Measurements from ENCODE around the gene CUX1. TPM values are rescaled to one million over a fixed set of nuclear protein-coding genes. Genes with fewer than 3 reads are reported as not detected.
"Not testable (repeated sequence)": the region's sequence is repeated elsewhere in the genome, so short reads cannot be mapped to it uniquely, and the experiment has no call there.

Gene CUX1
- total RNA-seq, 1 donor from 2014 or later = 156 TPM

DNA sequence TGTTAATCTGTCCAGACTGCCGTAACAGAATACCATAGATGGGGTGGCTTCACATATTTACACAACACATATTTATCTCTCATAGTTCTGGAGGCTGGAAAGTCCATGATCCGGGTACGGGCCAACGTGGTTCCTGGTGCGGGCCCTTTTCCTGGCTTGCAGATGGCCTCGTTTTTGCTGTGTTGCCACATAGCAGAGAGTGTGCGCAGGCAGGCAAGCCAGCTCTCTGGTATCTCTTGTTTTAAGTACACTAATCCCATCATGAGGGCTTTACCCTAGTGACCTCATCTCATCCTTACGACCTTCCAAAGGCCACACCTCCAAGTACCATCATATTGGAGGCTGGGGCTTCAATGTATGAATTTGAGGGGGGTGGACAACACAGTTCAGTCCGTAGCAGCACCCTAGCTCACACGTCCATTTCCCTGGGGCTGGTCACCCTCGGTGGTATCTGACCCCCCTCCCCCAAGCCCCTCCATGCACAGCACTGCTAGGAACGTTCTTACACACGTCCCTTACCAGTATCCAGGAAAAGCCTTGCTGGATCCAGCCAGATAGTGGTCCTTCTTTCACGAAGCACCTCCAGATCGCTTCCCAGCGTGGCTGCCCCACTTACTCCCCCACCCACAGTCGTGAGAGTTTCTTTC lies 21.5 kb downstream of the CUX1 start:
- ATAC-seq (no peak), DNase-seq (ENCODE audit: low spot score) (no peak)
- intact Hi-C loops (cut with DNase I) = no loop called here

DNA sequence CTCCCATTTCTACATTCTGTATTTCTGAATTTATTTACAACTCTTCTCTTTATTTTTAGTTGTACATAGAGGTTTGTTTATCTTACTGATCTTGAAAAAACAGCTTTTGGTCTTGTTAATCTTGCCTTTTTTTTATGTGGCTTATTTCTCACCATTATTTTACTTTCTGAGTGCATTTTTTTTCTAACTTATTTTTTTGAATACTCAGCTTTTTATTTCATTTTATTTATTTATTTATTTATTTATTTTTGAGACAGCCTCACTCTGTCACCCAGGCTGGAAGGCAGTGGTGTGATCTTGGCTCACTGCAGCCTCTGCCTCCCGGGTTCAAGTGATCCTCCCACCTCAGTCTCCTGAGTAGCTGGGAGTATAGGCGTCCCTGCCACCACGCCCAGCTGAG lies 23.9 kb downstream of the CUX1 start:
- intact Hi-C loops (cut with DNase I) = no loop called here
- DNase-seq (ENCODE audit: low spot score) (no peak), ATAC-seq (no peak)

DNA sequence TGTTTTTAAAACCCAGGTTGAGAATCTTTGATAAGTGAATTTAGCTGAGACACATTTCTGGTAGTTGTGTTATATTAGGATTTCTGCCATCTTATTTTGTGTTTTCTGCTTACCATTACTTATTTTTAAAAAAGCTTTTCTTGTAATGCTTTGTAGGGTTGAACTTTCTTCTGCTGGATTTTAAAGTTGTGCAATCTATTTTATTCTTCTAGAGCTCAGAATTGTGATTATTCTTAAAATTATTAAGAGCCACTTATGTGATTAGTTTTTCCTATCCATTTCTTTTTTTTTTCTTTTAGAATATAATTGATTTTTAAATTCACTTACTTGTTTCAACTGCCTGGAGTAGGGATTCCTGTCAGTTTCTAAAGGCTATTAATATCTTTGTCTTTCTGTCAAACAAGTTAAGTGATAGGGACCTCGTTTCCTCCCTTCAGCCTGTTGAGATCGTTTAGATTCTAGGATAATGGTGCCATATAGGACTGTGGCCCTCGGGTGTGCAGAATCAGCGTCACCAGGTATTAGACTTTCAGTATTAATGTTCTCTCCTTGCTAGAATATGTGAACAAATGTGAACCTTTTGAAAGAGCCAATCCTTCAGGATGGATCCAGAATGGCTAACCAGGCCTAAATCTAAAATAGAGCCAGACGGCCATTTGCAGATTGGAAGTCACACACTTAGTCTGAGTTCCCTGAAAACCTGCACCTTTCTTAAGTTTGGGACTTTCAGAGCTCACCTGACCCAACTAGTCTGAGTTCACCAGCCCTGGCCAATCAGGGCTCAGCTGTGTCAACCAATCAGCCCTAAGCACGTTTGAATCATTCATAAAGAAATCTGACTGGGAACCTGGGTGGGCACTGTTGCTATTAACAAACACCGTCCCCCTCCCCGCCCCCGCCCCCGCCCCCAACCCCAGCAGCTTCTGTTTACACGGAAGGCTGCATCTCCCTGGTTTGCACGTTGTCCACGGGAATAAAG lies 26.2 kb downstream of the CUX1 start:
- ATAC-seq (no peak), DNase-seq (ENCODE audit: low spot score) (no peak)
- intact Hi-C loops (cut with DNase I) = no loop called here

DNA sequence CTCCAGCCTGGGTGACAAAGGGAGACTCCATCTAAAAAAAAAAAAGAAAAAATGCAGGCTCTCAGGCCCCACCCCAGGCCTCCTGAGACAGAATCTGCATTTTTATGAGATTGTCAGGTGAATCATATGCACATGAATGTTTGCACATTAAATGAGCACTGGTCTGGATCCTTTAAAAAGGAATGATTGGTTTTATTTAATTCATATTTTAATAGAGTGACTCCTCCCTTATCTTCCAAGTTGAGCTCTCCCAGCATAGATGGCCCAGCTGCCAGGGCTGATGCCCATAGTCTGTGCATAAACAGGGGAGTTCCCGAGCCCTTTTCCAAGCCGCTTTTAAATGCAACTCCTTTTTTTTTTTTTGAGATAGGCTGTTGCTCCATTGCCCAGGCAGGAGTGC lies 28.5 kb downstream of the CUX1 start:
- no peak for ATAC-seq
- intact Hi-C loops (cut with DNase I) = no loop called here
- no peak for DNase-seq (ENCODE audit: low spot score)

DNA sequence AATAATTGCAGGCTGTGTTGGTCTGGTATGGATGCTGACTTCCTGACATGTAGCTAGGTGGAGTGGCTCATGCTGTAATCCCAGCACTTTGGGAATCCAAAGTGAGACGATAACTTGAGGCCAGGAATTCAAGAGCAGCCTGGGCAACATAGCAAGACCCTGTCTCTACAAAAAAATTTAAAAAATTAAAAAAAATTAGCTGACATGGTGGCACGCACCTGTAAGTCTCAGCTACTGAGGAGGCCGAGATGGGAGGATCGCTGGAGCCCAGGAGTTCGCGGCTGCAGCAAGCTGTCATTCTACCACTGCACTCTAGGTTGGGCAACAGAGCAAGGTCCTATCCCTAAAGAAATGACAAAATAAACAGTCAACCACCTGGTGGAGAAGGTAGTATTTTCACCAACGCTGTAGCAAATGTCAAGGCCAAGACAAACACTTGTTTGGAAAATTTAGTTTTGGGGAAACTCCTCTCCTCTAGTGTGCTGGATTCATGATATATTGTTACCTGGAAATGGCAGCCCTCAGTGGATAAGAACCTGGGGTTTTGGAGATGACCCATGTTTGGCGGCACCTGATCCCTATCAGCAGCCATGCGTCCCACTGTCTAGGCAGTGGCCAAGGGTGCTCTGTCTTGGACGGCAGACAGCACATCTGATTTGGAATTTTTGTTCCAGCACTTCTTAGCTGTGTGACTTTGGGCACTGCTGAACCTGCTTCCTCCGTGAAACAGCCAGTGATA lies 29.5 kb downstream of the CUX1 start:
- DNase-seq (ENCODE audit: low spot score) = no peak
- no peak for ATAC-seq
- intact Hi-C loops (cut with DNase I) = no loop called here

DNA sequence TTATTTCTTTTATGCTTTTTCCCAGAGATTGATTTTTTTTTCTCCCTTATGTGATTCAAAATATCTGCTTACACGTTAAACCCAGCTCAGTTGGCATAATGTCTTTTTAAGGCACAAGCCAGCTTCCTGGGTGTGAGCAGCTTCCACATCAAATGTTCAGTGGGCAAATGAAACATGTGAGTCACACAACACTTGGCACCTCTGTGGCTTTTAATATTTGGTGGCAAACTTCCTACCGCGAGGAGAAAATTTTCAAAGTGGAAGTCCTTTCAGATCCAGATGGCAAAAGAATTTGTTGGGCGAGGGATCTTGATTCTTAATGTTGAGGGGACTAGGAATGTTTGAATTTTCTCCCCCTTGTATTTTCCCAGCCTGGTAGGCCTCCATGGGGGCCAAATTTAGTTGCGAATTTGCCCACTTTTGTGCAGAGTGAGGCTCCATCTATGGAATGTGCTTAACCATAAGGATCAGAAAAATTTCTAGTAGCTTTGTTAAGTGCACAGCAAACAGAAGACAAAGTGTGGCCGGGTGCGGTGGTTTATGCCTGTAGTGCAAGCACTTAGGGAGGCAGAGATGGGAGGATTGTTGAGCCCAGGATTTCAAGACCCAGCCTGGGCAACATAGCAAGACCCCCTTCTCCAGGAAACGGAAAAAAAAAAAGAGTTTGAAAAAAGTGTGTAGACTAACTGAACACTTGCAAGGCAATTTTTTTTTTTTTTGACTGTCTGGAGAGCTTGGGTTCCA lies 31.0 kb downstream of the CUX1 start:
- DNase-seq (ENCODE audit: low spot score) (no peak), ATAC-seq (no peak)
- intact Hi-C loops (cut with DNase I) = no loop called here

DNA sequence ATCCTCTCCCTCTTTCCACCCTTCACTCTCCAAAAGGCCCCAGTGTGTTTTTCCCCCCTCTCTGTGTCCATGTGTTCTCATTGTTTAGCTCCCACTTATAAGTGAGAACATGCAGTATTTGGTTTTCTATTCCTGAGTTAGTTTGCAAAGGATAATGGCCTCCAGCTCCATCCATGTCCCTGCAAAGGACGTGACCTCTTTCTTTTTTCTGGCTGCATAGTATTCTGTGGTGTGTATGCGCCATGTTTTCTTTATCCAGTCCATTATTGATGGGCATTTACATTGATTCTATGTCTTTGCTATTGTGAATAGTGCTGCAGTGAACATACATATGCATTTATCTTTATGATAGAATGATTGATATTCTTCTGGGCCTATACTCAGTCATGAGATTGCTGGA lies 31.9 kb downstream of the CUX1 start:
- intact Hi-C loops (cut with DNase I); DNase-seq (ENCODE audit: low spot score); ATAC-seq: not testable (repeated sequence)

DNA sequence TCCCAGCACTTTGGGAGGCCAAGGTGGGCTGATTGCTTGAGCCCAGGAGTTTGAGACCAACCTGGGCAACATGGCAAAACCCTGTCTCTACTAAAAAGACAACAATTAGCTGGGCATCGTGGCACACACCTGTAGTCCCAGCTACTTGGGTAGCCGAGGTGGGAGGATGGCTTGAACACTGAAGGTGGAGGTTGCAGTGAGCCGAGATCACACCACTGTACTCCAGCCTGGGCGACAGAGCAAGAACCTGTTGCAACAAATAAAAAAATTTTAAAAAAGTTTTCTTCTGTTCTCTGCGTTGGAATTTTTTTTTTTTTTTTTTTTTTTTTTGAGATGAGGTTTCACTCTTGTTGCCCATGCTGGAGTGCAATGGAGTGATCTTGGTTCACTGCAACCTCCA lies 34.9 kb downstream of the CUX1 start:
- intact Hi-C loops (cut with DNase I); DNase-seq (ENCODE audit: low spot score); ATAC-seq: not testable (repeated sequence)

DNA sequence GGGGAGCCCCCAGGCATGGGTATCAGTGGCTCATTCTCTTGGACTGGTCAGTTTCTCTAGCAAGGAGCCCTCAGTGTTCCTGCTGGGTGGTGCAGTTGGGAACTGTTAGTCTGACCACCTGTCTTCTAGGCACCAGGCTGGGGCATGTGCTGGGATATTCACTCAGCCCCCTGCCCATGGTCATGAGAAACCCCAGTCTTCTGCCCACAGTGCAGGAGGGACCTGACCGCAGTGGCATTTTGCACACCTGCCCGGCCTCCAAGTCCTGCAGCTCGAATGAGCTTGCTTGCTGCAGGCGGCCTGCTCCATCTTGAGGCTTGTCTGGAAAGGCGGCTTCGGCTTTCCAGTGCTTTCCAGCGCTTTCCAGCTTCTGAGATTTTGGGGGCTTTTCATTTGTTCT lies 36.3 kb downstream of the CUX1 start:
- no peak for DNase-seq (ENCODE audit: low spot score)
- ATAC-seq = no peak
- intact Hi-C loops (cut with DNase I) = no loop called here

DNA sequence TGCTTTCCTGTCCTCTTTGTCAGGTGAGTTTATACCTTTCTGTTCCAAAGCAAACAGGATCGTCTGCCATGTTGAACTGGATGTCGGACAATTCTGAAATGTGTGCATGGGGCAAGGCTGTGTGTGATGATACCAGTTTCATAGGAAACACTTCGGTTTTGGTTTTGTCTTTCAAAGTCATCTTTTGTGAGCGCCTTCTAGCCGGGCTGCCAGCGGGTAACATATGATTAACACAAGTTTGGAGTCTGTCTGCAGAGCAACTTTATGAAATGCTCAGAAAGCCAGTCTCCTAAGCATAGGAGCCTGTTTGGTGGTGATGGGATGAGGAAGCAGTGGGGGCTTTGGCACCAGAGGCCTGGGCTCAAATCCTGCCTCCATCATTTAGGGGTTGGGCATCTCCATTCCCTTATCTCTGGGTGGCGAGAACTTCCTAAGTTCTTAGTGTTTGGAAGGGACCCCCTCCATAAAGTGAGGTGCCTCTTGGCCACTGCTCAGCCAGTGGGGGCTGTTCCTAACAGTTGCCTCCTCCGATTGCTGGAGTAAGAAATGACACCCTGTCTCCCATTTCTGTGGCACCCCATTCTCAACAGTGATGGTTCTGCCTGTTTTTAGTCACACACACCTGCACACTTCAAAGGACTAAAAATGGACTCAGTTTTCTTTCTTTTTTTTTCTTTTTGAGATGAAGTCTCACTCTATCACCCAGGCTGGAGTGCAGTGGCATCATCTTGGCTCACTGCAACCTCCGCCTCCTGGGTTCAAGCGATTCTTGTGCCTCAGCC lies 36.8 kb downstream of the CUX1 start:
- no peak for DNase-seq (ENCODE audit: low spot score)
- intact Hi-C loops (cut with DNase I) = no loop called here
- no peak for ATAC-seq

DNA sequence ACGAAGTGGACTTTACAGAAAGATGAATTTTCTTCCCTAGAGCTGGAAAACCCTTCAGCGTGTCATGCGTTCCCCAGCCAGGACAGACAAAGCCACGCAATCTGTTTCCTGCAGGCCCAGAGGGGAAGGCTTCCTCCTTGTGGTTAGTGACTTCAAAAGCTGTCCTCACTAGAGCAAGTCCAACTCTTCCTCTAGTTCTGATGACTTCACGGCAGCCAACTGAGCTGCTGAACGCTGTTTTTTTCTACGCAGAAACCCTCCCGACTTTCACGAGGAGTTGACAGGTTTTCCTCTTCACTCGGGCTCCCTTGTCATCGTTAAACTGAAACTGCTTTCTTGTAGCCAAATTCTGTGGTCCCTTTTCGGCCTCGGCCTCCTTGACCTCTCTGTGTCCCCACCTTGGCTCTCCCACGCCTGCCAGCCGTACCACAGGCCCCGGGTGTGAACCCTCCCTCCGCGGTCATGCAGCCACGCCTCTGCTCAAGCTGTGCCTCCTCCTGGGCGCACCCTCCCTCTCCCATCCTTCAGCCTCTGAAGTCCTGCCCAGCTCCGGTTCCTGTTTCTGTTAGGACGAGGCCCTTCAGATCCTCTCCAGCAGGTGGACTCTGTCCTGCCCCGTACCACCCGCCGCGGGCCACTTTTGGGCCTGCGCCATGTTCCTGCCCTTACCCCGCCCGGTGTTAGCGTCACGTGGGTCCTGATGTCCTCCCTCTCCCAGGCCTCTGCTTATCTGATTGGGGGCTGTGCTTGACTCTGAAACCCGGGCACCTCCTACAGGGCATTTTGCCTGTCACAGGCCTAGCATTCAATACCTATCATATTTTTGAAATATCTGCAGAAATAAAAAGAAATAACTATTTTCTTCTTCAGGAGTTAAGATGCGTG lies 39.3 kb downstream of the CUX1 start:
- intact Hi-C loops (cut with DNase I) = no loop called here
- DNase-seq (ENCODE audit: low spot score) (peak; percentile 87), ATAC-seq (peak; percentile 93)

DNA sequence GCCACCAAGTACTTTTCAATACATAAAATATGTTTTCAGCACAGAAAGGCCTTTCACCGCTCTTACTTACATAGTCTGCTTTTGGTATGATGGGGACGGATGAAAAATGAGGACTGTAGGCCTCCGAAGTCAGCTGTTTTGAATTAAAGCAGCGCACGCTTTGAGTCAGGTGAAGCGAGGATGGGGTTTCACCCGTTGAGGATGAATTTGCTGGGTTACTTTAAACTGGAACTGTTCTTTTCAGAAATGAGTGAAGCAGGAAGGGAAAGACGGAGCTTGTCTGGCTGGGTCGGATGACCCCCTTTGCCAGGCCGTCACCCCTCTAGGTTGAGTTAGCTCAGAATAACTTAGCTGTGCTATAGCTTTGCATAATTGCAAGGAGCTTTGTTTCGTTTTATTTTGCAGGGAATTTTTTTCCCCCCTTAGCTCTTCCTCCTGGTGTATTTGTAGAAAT lies 40.0 kb downstream of the CUX1 start:
- intact Hi-C loops (cut with DNase I) = no loop called here
- DNase-seq (ENCODE audit: low spot score) (no peak), ATAC-seq (no peak)

DNA sequence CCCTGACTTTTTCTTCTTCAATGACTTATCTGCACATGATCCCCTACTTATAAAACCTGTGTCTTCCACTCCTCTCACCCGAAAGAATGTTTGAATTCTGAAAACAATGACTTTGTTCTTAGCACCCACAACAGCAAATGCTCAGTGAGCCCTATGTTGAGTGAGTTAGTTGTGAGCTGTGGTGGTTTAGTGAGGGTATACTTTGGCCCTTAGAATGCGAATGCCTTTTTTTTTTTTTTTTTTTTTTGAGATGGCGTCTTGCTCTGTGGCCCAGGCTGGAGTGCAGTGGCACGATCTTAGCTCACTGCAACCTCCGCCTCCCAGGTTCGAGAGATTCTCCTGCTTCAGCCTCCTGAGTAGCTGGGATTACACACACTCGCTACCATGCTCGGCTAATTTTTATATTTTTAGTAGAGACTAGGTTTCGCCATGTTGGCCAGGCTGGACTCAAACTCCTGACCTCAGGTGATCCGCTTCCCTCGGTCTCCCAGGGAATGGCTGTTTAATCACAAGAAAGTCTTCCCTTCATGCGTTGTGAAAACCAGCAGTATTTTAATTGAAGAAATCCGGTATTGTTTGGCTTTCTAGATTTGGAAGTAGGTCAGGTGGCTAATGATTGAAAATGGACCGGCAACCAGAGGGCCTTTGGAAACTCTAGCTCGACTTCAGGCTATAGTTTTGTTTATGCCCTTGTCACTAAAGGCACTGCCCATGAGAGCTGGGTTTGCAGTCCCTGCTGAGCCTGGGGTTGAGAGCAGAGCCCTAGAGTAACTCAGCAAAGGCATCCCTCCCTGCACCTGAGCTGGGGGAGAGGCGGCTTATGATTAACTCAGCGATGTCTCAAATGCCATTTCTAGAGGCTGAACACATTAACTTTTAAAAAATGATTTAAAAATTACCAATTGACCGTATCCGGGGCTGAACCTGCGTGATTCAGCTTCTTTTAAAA lies 41.3 kb downstream of the CUX1 start:
- ATAC-seq (no peak), DNase-seq (ENCODE audit: low spot score) (no peak)
- intact Hi-C loops (cut with DNase I) = loop anchor here (2.0 kb wide), 1 partner anchor 26 kb away; no protein-coding TSS in a partner anchor

DNA sequence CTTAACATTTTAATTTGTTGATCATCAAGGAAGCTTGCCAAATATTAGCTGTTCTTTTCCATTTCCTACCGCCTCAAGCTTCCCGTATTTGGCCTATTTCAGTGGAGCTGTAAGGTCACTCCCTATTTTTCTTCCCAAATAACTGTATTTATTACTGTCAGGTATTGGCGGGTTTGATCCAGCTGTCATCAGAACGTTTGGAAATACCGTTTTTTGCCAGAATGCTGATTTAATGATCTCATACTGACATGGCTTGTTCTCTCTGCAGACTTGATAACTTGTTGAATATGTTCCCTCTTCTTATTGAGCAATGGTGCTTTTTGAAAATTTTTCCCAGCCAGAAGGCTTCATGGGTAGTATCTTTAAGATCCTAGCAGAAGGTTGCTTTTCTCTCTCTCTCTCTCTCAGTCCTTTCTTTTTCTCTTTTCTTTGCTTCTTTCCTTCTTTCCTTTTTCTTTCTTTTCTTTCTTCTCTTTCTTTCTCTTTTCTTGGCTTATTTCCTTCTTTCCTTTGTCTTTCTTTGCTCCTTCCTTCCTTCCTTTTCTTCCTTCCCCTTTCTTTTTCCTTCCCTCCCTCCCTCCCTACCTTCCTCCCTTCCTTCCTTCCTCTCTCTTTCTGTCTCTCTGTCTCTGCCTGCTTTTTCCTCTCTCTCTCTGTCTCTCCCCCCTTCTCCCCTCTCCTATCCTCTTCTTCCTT lies 42.1 kb downstream of the CUX1 start:
- ATAC-seq = peak; percentile 46
- DNase-seq (ENCODE audit: low spot score) = no peak
- intact Hi-C loops (cut with DNase I) = loop anchor here (2.0 kb wide), 1 partner anchor 25 kb away; no protein-coding TSS in a partner anchor

All from sciatic nerve (tissue), 2 donors.